HG03469 (cell line): ENCODE data around the gene CCDC73.
A peak's percentile ranks its signal among the peaks of the same experiment; 100 is the strongest.
"Not testable (repeated sequence)": the region's sequence is repeated elsewhere in the genome, so short reads cannot be mapped to it uniquely, and the experiment has no call there.

Experiments
- ATAC-seq: cut with Tn5 transposase; IDR thresholded peaks from one replicate; pipeline ENCODE4 v1.9.1; 2021; ENCODE audit warnings: mild to moderate bottlenecking, moderate library complexity, moderate number of reproducible peaks; ENCODE audit not compliant: unreplicated experiment

The CCDC73 gene

GRCh38 chr11:32809313-32809712 lies 14.9 kb upstream of the CCDC73 start:
- ATAC-seq, result peak; percentile 91

GRCh38 chr11:32796425-32796824 lies 2.0 kb upstream of the CCDC73 start:
- no peak for ATAC-seq

GRCh38 chr11:32792948-32793475 lies 1.4 kb downstream of the CCDC73 start:
- ATAC-seq, result peak; percentile 64

GRCh38 chr11:32792111-32792947 lies 2.1 kb downstream of the CCDC73 start:
- ATAC-seq, result peak; percentile 9

GRCh38 chr11:32790916-32791315 lies 3.5 kb downstream of the CCDC73 start:
- no peak for ATAC-seq

- no peak for ATAC-seq
These were observed 7.7 kb downstream of the CCDC73 start for GRCh38 chr11:32786811-32787210.

- no peak for ATAC-seq
These were observed 9.2 kb downstream of the CCDC73 start for GRCh38 chr11:32785262-32785661.

- ATAC-seq, result no peak
These were observed 12.7 kb downstream of the CCDC73 start for GRCh38 chr11:32781721-32782120.

GRCh38 chr11:32780839-32781238 lies 13.6 kb downstream of the CCDC73 start:
- ATAC-seq, result not testable (repeated sequence)

GRCh38 chr11:32779136-32779535 lies 15.3 kb downstream of the CCDC73 start:
- no peak for ATAC-seq

GRCh38 chr11:32775908-32776307 lies 18.6 kb downstream of the CCDC73 start:
- no peak for ATAC-seq

- ATAC-seq, result no peak
These were observed 20.4 kb downstream of the CCDC73 start for GRCh38 chr11:32774081-32774480.

- no peak for ATAC-seq
These were observed 21.7 kb downstream of the CCDC73 start for GRCh38 chr11:32772731-32773130.

- ATAC-seq, result not testable (repeated sequence)
These were observed 32.7 kb downstream of the CCDC73 start for GRCh38 chr11:32761774-32762173.

- ATAC-seq, result no peak
These were observed 36.2 kb downstream of the CCDC73 start for GRCh38 chr11:32758291-32758690.

GRCh38 chr11:32753181-32753580 lies 41.3 kb downstream of the CCDC73 start:
- ATAC-seq, result not testable (repeated sequence)

GRCh38 chr11:32752001-32752400 lies 42.5 kb downstream of the CCDC73 start:
- no peak for ATAC-seq

GRCh38 chr11:32751381-32751780 lies 43.1 kb downstream of the CCDC73 start:
- ATAC-seq, result no peak

- no peak for ATAC-seq
These were observed 64.5 kb downstream of the CCDC73 start for GRCh38 chr11:32729976-32730375.

GRCh38 chr11:32723332-32723731 lies 71.1 kb downstream of the CCDC73 start:
- no peak for ATAC-seq

- ATAC-seq, result no peak
These were observed 72.2 kb downstream of the CCDC73 start for GRCh38 chr11:32722255-32722654.

GRCh38 chr11:32713496-32713895 lies 81.0 kb downstream of the CCDC73 start:
- no peak for ATAC-seq
